Lower leg skin (tissue), 4 donors: ENCODE results near the gene SELENOS. TPM values are rescaled to one million over a fixed set of nuclear protein-coding genes. Genes with fewer than 3 reads are reported as not detected.

Experiments used
- DNase-seq, 2 donors: peaks; one replicate each; pipeline ENCODE4 v3.0.0-alpha.2; 2019; ENCODE audit warnings: low spot score in 2 of 2
- H3K4me3 ChIP-seq: fragments of 200-600 bp; sonication (generic); 2 replicates; pipeline ENCODE4 v1.5.1; 2017; ENCODE audit warnings: mild to moderate bottlenecking, low read depth; ENCODE audit not compliant: poor library complexity, severe bottlenecking
- CTCF ChIP-seq, 3 donors: fragments of 450-650 bp; IDR thresholded peaks; one replicate each; pipeline ENCODE4 v1.5.1; 2016; ENCODE audit warnings: antibody characterized with exemption in 3 of 3, mild to moderate bottlenecking in 3 of 3, moderate library complexity in 2 of 3
- POLR2A ChIP-seq, 2 donors: fragments of 450-650 bp; IDR thresholded peaks; one replicate each; pipeline ENCODE4 v1.6.1; 2016 to 2017; ENCODE audit warnings: antibody characterized with exemption in 2 of 2, mild to moderate bottlenecking in 1 of 2, moderate library complexity in 1 of 2
- WGBS, 2 donors: methylation state at CpG; one replicate each; pipeline ENCODE4 v1.1.5; 2018; 5-methylcytosine and 5-hydroxymethylcytosine counted together
- intact Hi-C: fragments of 100-400 bp; cut with DNase I; formaldehyde crosslinking; loops from one replicate; pipeline ENCODE4 v1.15.0; 2023; ENCODE audit warnings: low total_unique reads
- total RNA-seq, 4 donors: library from RNA; depleted of rRNA; stranded (reverse); fragments of >200 nt; gene quantifications; one replicate each; pipeline ENCODE4 v1.1.0, GENCODE V29; 2016

SELENOS gene
- total RNA-seq, 4 donors from 2014 or later, result 64.9 to 74.5 (median 67.8) TPM

- intact Hi-C loops, result no loop called here
- 90 to 91% methylated on average over 21 of the region's 21 CpGs for WGBS, 2 donors
- TF ChIP-seq CTCF (IDR thresholded peaks at IDR 0.05), result no peak
- no peak for TF ChIP-seq POLR2A (IDR thresholded peaks at IDR 0.05)
- peak in 1 of 2 donors; percentile 72 for DNase-seq
- no peak overlapping the region for H3K4me3 ChIP-seq
Measured at GRCh38 chr15:101313041-101313761, 35.9 kb upstream of the SELENOS start.

DNA sequence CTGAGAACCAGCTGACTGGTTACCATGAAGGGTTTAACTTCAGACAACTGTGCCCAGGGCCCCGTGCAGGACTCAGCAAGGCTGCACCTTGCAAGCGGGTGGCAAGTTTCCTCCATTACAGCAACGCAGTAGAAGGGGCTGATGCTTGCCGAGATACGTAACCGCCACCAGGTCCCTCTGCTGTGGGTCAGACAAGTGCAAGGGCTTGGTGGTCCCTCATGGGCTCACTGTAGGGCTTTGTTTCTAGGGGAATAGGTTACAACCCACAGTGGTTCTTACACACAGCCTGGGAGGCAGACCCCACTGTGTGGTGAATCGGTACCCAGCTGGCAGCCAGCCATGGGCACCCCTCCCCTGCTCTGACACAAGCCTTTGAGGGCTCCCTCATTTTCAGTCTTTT, 33.2 kb upstream of the SELENOS start:
- peak in 1 of 2 donors; percentile 76 for DNase-seq
- H3K4me3 ChIP-seq, result no peak overlapping the region
- TF ChIP-seq CTCF (IDR thresholded peaks at IDR 0.05) (no peak), POLR2A (IDR thresholded peaks at IDR 0.05) (no peak)
- 93 to 95% methylated on average over 7 of the region's 7 CpGs for WGBS, 2 donors
- intact Hi-C loops, result no loop called here

DNA sequence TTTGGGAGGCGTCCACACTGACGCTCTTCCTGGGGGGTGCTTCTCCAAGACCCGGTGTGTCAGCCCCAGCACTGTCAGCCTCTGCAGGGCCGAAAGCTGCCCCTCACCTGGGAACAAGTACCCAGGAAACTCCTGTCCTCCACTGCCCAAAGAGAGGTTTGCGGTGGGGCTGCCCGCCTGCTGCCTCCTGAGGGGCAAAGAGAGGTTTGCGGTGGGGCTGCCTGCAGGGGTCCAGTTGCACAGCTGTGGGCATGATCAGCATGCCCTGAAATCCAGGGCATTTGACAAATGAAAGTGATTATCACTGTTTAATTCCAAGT, 32.8 kb upstream of the SELENOS start:
- H3K4me3 ChIP-seq, result no peak overlapping the region
- no peak for TF ChIP-seq POLR2A (IDR thresholded peaks at IDR 0.05)
- TF ChIP-seq CTCF (IDR thresholded peaks at IDR 0.05), result no peak
- WGBS, 2 donors, result 94 to 95% methylated on average over 5 to 7 of the region's 7 CpGs
- intact Hi-C loops, result no loop called here
- DNase-seq, result no peak

- no peak overlapping the region for H3K4me3 ChIP-seq
- peak in 1 of 2 donors; percentile 74 for DNase-seq
- intact Hi-C loops, result no loop called here
- TF ChIP-seq POLR2A (IDR thresholded peaks at IDR 0.05) (no peak), CTCF (IDR thresholded peaks at IDR 0.05) (no peak)
- WGBS, 2 donors, result 81 to 86% methylated on average over 23 to 25 of the region's 26 CpGs
Measured at GRCh38 chr15:101309436-101310160, 32.3 kb upstream of the SELENOS start.

DNA sequence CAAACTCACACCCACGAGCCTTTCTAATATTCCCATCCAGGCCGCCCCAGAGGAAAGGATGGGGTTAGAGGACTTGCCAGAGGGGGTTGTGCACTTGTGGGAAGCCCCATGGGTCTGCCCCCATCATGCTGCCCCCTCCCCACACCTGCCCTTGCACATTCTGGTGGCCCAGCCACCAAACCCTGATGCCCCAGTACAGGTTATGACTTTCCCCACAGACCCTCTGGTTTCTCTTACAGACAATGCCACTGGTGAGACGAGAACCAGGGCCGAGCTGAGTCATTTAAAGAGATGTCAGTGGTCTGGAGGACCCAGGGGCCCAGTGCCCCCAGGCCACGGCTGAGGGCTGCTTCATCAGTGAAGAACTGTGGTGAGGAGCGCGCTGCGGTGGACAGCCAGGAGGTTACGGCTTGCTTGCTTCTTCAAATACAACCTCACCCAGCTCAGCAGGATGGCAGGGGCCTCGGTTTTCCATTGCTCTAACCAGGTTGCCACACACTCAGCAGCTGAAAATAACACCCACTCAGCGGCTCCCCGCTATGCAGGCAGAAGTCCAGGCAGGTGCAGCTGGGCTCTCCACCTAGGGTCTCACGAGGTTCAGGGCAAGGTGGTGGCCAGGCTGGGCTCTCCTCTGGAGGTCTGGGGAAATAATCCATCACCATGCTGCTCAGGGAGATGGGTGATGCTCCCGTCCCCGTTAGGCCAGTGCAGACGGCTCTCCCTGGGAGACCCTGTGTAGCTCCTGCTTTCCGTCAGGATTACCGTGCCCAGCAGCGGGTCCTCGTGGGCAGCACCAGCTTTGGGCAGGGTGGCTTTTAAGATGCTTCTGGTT, 31.5 kb upstream of the SELENOS start:
- TF ChIP-seq POLR2A (IDR thresholded peaks at IDR 0.05) (no peak), CTCF (IDR thresholded peaks at IDR 0.05) (no peak)
- intact Hi-C loops, result no loop called here
- 86 to 87% methylated on average over 16 to 19 of the region's 20 CpGs for WGBS, 2 donors
- DNase-seq, result peak in 1 of 2 donors; percentile 61
- H3K4me3 ChIP-seq, result no peak overlapping the region
